Stimulated activated CD4-positive, alpha-beta T cell treated with anti-CD3 and anti-CD28 coated beads, Interleukin-2, amount 100 ng/mL, for 48 hours (primary cell): Measurements from ENCODE around the gene IST1.
"Not testable (repeated sequence)": the region's sequence is repeated elsewhere in the genome, so short reads cannot be mapped to it uniquely, and the experiment has no call there.

Experiments used
- DNase-seq, 2 donors: peaks; one replicate each; pipeline ENCODE4 v3.0.0-alpha.2; 2020

IST1 gene

DNA sequence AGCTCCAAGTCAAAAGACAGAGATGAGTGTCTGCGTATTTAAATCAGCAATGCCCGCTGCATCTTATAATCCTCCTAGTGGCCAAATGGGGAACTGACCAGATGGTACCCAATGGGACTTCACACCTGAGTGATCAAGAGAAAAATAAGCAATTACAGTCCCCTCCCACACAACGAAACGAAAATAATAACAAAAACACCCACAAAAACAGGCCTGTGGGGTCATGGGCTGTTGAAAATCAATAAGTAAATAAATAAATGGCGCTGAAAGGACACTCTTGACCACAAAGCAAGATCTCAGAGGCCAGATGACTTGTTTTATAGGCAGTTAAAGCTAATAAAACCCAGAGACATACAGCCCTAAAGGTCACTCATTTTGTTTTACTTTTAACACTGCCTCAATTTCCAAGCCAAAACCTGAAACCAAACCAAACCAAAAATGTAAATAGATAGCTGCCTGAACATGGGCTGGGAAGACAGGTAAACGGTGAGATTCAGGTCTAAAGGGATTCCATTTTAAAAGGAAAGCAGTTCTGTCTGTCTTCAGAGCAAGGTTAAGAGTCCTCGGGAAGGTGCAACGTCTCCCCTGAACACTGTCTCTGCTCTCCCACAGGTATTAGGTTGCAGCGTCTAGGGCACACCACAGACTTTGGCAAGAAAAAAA lies 12.7 kb upstream of the IST1 start:
- DNase-seq, result peak; percentile 75 to 84

DNA sequence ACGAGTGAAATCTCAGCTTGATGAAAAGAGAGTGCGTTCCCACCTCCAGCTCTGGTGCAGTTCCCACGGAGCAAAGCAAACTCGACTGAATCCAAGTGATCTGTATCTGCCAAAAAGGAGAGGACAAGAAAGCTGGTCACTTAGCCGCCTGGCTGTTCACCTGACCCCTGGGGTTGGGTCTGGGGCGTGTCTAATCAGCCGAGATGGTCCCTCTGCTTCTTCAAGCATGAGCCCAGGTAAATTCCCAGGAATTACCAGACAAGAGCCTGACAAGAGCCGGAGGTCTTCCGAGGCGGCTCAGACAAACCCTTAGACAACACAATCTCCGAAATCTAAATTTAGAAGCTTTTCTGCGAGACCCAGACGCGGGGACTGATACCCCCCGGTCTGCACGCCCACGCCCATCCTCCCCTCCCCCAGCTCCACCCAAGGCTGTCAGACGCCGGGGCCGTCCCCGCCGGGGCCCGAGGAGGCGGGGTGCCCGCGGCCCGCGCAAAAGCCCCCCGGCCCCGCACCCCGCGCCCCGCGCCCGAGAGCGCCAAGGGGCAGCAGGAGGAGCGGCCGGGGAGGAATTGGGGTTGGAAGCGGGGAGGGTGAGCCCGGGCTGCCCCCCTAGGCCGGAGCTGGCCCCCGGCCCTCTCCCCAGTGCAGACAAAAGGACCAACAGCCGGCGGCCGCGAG lies 12.0 kb upstream of the IST1 start:
- DNase-seq, result peak; percentile 17 to 39

DNA sequence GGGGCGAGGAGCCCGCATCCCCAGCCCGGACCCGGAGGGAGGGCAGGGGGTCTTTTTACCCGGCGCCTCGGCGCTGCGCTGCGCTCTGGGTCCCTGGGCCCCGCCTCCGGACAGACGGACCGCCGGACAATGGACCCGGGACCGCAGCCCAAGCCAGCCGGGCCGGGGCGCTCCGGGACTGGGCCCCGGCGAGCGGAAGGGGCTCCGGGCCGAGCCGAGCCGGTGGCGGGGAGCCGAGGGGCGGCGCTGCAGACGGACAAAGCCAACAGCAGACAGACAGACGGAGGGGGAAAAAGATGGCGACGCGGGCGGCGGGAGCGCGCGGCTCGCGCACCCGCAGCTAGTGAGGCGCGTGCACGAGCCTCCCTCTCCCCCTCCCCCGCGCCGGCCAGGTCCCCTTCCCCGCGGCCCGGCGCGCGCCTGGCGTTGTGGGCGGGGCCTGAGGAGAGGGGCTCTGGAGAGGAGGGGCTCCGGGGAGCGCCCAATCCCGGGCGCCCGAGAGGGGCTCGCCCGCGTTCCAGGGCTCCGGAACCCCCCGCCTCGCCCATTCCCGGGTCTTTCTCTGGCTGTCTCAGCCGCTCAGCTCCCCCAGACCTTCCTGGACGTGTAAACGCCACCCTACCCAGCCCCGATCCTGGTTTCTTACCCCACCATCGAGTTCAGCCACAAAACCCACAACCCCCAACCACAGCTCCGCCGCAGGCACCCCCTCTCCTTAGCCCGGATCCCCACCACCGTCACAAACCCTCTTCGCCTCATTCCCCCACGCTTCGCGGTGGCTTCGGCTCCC lies 11.3 kb upstream of the IST1 start, which contains the start of gene ZNF821:
TSS of gene ZNF821 (minus strand) at position 334 of the 790 bp plus-strand sequence. CDS start 4,236 bp downstream, outside the sequence.
- peak; percentile 64 to 72 for DNase-seq

GRCh38 chr16:71885261-71885650 lies 10.1 kb upstream of the IST1 start:
- no peak for DNase-seq

- no peak for DNase-seq
These were observed 6.2 kb upstream of the IST1 start for GRCh38 chr16:71889147-71889546.

- no peak for DNase-seq
These were observed 1.5 kb upstream of the IST1 start for GRCh38 chr16:71893888-71894228.

GRCh38 chr16:71894229-71894920 lies 956 bp upstream of the IST1 start:
- peak; percentile 20 to 33 for DNase-seq

- peak in 1 of 2 donors; percentile 15 for DNase-seq
These were observed 491 bp downstream of the IST1 start for GRCh38 chr16:71895679-71896365.

DNA sequence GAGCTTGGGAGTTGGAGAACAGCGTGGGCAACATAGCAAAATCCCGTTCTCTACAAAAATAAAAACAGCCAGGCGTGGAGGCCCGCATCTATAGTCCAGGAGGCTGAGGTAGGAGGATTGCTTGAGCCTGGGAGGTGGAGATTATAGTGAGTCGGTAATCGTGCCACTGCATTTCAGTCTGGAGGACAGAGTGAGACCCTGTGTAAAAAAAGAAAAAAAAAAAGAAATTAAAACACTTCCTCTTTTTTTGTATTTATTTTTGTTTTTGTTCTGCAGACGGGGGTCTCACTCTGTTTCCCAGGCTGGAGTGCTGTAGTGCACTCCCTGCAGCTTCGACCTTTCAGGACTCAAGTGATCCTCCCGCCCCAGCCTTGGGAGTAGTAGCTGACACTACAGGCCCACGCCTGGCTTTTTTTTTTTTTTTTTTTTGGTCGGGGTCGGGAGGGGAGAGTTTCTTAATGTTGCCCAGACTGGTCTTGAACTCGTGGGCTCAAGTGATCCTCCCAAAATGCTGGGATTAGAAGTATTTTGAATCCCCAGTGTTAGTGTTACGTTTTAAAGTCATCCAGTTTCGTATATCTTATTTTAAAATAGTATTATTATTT lies 1.5 kb downstream of the IST1 start:
- DNase-seq, result no peak

- no peak for DNase-seq
These were observed 3.8 kb downstream of the IST1 start for GRCh38 chr16:71899171-71899570.

DNA sequence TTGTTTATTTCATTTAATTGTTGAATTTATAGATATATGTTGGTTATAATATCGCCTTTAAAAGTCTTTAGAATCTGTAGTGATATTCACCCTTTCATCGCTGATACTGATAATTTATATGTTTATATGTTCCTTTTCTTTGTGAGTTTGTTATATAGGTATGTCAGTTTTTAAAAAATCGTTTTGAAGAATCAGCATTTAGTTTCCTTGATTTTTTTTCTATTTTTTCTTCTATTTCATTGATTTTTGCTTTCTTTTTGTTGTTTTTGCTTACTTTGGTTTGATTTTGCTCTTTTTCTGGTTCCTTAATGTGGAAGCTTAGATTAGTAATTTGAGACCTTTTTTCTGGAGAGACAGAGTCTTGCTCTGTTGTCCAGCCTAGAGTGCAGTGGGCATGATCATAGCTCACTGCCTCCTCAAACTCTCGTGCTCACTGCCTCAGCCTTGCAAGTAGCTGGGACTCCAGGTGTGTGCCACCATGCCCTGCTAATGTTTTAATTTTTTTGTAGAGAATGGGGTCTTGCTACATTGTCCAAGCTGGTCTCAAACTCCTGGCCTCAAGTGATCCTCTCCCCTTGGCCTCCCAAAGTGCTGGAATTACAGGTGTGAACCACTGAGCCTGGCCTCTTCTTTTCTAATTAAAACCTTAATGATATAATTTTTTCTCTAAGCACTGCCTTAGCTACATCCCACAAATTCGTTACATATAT lies 7.5 kb downstream of the IST1 start:
- DNase-seq, result no peak

- no peak for DNase-seq
These were observed 8.3 kb downstream of the IST1 start for GRCh38 chr16:71903608-71904007.

DNA sequence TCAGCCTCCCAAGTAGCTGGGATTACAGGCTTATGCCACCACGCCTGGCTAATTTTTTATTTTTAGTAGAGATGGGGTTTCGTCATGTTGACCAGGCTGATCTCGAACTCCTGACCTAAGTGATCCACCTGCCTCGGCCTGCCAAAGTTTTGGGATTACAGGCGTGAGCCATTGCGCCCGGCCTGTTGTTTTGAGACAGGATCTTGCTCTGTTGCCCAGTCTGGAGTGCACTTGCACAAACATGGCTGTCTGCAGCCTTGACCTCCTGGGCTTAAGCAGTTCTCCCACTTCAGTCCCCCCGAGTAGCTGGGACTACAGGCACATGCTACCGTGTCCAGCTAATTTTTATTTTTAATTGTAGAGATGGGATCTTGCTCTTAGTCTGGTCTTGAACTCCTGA lies 8.9 kb downstream of the IST1 start:
- DNase-seq, result no peak

DNA sequence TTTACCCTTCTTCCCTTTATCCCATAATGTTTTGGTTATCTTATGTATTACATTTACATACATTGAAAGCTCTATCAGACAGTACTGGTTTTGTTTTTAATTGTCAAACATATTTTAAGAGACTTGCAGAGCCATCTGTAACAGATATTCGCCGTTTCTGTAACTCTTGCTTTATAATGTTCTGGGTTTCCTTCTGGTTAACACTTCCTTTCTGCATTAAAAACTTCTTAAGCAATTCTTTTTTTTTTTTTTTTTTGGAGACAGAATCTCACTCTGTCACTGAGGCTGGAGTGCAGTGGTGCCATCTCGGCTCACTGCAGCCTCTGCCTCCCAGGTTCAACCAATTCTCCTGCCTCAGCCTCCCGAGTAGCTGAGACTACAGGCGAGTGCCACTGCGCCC lies 10.4 kb downstream of the IST1 start:
- not testable (repeated sequence) for DNase-seq

DNA sequence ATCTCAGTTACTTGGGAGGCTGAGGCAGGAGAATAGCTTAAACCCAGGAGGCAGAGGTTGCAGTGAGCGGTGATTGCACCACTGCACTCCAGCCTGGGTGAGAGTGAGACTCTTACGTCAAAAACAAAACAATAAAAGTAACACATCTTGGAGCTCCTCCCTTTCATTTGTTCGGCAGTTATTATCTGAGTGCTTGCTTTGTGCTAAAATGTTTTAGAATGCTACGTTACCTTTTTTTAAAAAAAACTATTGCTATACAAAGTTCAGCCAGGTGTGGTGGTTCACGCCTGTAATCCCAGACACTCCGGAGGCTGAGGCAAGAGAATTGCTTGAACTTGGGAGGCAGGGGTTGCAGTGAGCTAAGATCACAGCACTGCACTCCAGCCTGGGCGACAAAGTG lies 15.8 kb downstream of the IST1 start:
- no peak for DNase-seq

- DNase-seq, result no peak
These were observed 17.4 kb downstream of the IST1 start for GRCh38 chr16:71912534-71913275.

GRCh38 chr16:71914802-71915201 lies 19.5 kb downstream of the IST1 start:
- DNase-seq, result no peak

- no peak for DNase-seq
These were observed 20.0 kb downstream of the IST1 start for GRCh38 chr16:71915350-71915749.

DNA sequence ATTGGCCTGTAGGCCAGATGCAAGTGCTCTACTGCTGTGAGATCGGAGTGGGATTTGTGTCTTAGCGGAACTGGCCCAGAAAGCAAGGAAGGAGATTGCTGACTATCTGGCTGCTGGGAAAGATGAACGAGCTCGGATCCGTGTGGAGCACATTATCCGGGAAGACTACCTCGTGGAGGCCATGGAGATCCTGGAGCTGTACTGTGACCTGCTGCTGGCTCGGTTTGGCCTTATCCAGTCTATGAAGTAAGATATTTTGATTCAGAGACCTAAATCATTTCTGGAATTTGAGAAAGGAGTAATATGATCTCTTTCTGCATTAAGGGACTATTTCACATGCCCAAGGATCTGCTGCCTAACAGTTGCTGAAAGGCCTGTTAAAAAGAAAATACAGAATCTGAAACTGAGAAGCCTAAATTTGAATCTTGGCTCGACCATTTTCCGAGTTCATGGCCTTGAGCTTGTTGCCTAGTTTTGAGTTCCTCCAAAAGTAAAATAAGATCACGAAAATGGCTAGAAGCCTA lies 21.1 kb downstream of the IST1 start:
- DNase-seq, result no peak

DNA sequence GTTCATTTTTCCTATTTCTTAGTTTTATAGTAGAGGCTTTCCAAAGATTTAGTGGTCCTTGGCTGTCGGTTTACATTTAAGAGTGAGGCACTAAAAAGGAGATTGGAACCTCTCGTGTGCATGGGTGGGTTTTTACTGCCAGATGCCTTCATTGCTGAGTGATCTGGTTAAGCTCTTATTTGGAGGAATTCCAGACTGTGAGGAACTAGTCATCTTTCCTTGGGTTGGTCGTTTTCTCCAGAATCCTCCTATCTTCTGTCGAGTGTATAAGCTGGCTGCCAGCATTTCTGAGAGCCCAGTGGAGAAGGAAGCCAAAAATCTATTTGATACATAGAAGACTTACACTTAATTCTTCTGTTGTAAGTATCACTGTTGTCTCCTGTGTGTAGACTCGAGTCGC lies 22.6 kb downstream of the IST1 start:
- no peak for DNase-seq

- DNase-seq, result no peak
These were observed 23.7 kb downstream of the IST1 start for GRCh38 chr16:71919035-71919434.
